HG03342 (cell line): ENCODE measurements around the gene DNTT.

Experiments
- ATAC-seq: cut with Tn5 transposase; IDR thresholded peaks from one replicate; pipeline ENCODE4 v1.9.1; 2021; ENCODE audit warnings: mild to moderate bottlenecking, moderate library complexity; ENCODE audit not compliant: unreplicated experiment

DNTT gene

GRCh38 chr10:96374004-96374403 is 69.8 kb downstream of the DNTT start:
- ATAC-seq: no peak

- ATAC-seq: no peak
These were observed 70.4 kb downstream of the DNTT start for GRCh38 chr10:96374639-96374984.

- ATAC-seq: peak; percentile 76
These were observed 71.0 kb downstream of the DNTT start for GRCh38 chr10:96374985-96375830.

GRCh38 chr10:96376483-96376882 is 72.2 kb downstream of the DNTT start:
- ATAC-seq: peak; percentile 53

- ATAC-seq: no peak
These were observed 73.6 kb downstream of the DNTT start for GRCh38 chr10:96377816-96378294.

- no peak for ATAC-seq
These were observed 74.5 kb downstream of the DNTT start for GRCh38 chr10:96378741-96379140.

- no peak for ATAC-seq
These were observed 75.5 kb downstream of the DNTT start for GRCh38 chr10:96379758-96380157.

- no peak for ATAC-seq
These were observed 76.6 kb downstream of the DNTT start for GRCh38 chr10:96380821-96381220.

GRCh38 chr10:96384506-96384905 is 80.3 kb downstream of the DNTT start:
- ATAC-seq: no peak

GRCh38 chr10:96387161-96387560 is 82.9 kb downstream of the DNTT start:
- ATAC-seq: no peak

GRCh38 chr10:96387601-96388000 is 83.4 kb downstream of the DNTT start:
- ATAC-seq: no peak
